Measurements from ENCODE around the gene PPP2R2C.

PPP2R2C gene

DNA sequence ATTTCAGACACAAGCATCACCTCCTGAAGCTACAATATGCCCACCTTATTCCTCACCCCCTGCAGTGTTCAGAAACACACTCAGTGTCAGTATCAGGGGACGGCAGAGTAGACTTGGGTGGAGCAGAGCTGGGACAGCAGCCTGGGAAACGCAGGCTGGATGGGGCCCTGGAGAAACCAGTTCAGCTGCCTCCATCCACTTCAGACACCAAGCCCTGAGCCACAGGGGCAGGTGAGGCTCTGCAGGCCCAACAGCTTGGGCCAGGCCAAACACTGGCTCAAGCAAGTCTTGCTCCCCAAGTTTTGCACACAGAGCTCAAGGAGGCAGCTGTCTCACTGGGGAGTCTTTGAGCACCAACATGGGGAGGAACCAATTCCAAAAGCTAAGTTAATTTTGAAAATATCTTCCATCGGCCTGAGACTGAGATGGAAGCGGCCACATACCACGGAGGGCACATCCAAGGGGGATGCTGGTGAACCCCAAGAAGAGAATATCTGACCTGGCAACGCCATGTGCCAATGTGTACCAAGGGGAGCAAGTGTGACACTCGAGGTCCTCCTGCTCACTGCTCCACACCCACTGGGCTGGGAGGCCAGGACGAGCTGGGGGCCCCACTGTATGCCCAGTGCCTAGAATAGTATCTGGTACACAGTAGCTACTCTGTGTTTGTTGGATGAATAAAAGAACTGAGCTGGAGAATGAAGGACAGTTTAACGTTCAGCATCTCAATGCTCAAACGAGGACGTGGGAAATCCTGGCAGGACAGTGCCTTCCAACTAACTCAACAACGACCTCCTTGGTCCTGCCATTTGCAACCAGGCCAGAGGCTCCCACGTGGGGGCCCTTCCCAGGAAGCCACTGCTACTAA, 45.6 kb downstream of the PPP2R2C start:
- DNase-seq (ENCODE audit: low spot score): no peak

DNA sequence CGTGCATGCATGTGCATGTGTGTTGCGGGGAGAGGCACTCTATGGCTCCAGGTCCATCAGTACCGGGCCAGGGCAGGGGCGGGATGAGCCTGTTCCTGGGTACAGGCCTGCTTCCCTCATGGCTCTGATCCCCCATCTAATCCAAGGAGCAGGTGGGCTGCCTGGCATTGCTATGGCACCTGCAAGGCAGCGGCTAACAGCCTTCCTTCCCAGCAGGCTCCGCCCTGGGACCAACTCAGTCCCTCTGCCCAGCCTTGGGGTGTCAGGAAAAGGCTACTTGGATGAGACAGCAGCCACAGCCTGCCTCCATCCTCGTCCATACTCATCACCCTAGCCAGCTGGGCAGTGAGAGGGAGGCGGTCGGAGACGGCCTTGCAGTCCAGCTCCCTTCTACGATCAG, 46.5 kb downstream of the PPP2R2C start:
- no peak for DNase-seq (ENCODE audit: low spot score)

DNA sequence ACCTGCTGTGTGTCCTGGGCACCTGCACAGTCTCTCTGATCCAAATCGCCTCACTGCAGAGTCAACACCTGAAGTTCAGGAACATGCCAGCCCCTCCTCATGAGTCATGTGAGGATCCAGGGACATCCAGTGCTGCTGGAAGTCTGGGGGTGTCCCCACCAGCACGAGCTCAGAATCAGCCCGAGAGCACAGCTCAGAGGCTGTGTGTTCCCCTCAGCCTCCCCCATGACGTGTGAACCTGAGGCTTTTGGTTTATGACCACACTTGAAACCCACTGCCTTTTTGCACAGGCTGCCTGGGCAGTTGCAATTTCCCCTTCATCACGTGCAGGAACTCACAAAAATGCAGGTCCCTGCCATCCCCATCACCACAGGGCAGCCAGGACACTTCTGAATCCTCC, 47.1 kb downstream of the PPP2R2C start:
- no peak for DNase-seq (ENCODE audit: low spot score)

DNA sequence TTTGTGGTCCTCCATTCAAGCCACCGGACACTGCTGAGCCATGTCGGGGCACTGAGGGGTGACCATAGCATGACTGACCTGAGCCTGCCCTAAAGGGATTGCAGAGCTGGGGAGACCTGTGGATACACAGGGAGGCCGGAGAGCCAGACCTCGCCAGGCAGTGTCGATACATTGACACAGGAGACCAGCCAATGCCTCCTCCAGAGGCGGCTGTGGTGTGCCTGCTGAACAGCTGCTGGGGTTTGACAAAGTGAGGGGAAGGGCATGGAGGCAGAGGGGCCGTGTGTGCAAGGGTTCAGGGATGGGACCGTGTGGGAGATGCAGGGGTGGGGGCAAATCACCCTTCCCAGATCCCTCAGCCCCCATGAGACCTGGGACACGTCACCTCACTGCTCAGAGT, 48.0 kb downstream of the PPP2R2C start:
- no peak for DNase-seq (ENCODE audit: low spot score)

DNA sequence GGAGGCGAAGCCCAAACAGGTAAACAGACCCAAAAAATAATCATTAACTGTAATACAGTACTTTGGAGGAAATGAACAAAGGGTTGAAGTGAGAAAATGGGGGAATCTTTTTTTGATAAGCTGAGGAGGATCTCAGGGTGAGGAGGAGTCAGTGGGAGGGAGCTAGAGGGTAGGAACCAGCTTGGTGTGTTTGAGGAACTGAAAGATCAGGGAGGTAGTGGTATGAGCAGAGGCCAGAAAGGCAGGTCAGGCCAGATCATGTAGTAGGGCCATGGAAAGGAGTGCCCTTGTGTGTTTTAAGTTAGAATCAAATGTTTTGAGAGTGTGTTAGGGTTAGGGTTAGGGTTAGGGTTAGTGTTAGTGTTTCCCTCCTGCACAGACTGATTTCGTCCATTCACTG, 48.8 kb downstream of the PPP2R2C start:
- no peak for DNase-seq (ENCODE audit: low spot score)

DNA sequence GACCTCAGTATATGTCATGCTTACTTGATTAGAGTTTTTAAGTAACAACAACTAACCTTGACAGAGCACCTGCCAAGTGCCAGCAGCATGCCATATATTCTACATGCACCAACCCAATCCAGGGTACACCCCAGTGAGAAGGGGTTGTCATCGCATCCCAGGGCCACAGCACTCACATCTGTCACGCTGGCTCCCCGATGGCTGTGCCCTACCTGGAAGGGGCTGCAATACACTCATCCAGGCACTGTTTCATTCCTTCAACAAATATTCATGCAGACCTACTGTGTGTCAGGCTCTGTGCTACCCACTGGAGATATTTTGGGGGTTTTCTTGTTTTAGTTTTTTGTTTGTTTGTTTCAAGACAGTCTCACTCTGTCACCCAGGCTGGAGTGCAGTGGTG, 49.5 kb downstream of the PPP2R2C start:
- DNase-seq (ENCODE audit: low spot score): no peak

DNA sequence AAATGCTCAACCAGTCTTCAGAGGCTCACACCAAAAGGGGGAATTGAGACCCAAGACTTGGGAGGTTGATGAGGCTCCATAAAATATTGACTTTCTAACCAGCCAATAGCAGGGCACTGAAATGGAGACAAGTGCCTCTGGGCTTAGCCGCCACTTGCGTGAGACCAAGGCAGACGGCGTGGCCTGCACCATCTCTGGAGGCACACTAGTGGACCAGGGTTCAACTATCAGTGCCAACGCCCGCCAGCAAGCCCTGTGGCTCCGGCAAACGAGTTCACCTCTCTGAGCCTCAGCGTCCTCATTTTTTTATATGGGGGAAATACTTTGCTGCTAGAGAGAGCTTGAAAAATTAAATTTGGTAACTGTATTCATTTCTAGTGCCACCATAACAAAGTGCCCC, 50.3 kb downstream of the PPP2R2C start:
- no peak for DNase-seq (ENCODE audit: low spot score)

DNA sequence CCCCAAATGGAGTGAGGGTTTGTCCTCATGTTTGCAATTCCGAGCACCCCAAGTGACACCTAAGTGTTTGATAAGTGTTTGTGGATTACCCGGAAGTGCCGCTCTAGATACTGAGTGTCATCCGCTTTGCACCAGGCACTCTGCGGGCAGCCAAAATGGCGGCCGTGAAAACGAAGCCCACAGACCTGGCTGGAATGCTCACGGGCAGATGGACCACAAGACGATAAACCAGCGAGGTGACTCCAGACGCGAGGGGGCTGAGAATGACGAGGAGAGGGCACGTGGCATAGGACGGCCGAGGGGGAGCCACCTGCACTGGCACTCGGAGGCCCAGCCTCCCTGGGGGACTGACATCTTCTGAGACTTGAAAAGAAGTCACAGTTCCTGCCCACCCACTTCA, 51.0 kb downstream of the PPP2R2C start:
- no peak for DNase-seq (ENCODE audit: low spot score)

DNA sequence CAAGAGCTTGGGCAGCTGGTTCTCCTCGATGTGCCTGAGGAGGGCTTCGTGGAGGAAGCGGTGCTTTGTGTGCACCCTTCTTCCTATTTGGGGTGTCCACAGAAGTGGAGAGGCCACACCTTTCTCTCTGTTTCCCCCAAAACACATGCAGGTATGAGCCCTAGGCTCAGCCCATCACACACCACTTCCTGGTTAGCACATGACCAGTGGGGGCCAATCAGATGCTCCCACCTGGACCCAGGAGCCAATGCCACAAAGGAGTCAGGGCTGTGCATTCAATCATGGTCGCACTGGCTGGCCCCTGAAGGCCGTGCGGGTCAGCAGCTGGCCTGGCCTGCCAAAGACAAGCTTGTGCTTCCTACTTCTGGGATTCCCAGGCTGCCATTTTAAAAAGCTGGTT, 51.4 kb downstream of the PPP2R2C start:
- no peak for DNase-seq (ENCODE audit: low spot score)

DNA sequence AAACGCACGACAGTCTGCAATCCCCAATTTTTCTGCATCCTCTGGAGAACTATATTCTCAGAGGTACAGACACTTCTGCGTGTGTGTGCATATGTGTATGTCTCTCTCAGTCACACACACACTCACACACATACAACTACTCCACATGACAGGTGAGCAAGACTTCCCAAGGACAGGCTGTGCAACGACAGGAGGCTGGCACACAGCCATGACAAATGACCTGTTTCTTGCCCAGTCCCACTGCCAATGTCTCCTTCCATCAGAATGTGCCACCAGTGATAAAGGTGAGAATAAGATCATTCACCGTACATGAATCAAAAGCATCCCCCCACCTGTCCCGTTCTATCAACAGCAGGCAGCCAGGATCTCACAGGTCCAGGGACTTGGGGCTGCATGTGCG, 52.4 kb downstream of the PPP2R2C start:
- no peak for DNase-seq (ENCODE audit: low spot score)

DNA sequence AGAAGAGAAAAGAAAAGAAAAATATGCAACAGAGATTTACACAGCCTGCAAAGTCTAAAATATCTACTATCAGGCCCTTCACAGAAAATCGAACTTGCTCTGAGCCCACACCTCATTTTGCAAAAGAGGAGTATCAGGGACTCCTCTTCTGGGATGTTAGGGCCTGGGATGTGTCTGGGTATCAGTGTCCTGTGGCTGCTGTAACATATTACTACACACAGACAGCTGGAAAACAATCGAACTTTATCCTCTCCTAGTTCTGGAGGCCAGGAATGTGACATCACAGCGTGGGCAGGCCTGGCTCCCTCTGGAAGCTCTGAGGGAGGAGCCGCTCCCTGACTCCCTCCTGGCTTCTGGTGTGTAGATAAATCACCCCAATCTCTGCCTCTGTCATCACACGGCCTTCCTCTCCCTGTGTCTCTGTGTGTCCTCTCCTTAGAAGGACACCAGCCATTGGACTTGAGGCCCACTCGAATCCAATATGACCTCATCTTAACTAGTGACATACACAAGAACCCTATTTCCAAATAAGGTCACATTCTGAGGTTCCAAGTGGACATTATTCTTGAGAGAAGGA, 52.9 kb downstream of the PPP2R2C start:
- DNase-seq (ENCODE audit: low spot score): no peak

DNA sequence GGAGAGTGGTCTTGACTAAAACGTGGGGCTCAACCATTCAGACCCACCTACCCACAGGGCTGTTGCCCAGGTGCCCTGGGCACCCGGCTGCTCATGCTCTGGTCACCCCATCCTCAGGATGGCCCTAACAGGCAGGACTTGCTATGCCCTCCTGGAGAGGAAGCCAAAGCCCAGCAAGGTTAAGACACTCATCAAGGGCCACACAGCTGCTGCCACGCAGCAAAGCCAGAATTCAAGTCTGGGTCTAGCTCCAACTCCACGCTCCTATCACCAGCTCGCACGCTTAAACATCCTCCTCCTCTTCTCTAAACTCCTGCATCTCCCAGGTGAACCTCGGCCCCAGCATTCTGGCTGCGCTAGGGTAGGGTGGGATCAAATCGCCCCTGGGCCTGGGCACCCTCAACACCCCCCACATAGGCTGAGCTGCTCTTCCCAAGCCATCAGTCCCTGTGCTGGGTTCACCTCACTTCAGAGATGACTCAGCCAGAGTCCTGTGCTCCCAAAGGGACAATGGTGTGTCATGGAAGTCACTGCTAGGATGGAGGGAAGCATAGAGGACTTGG, 54.1 kb downstream of the PPP2R2C start:
- no peak for DNase-seq (ENCODE audit: low spot score)

DNA sequence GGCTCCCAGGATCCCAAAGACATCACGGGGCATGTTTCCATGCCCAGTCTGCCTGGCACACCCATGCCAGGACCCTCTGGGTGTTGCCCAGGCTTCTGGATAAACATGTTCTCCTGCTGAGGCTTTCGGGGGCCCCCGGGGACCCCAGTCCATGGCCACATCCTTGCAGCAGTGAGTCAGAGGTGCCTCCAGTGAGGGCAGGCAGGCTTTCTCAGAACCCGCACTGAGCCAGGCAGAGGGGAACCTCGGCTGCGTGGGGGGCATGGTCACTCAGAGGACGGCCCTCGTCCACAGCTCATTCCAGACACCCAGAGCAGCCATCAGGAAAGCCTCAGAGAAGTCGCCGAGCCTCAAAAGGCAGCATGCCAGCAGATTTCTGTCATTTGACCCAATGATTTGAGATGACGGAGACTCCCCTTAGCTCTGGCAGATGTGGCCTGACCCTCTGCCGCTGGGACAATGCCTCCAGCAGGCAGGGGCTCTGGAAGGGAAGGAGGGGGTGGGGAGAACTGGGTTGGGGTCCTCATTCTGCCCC, 54.8 kb downstream of the PPP2R2C start:
- DNase-seq (ENCODE audit: low spot score): no peak

DNA sequence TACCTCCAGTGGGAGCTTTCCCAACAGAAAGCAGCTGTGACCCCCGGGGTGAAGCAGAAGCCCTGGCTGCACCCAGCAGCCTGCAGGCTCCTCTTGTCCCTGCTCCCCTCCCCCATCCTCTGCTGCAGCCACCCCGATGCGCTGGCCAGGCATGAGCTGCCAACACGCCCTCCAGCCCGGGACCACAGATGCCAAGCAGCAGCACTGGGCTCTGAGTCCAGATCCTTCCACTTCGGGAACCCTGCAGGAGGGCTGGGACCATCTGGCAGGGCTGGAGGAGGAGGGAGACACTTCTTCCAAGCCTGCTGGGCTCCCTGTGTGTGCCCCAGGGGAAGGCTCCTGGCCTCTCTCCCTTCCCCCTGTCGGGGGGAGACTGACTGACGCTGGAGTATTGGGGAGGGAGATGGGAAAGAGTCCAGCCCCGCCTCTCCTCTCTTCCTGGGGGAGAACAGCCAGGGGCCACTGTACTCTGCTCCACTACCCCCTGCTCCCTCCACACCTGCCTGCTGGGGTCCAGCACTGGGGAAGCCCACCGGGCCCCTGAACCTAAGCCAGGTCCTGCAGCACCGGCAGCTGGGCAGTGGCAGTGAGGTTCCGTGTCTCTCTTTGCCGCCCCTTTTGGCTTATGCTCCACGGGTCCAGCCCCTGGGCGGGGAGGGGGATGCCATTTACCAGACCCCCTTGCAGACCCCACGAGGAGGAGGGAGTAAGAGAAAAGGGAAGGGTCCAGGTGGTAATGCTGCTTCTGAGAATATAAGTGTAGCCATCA, 55.7 kb downstream of the PPP2R2C start:
- no peak for DNase-seq (ENCODE audit: low spot score)

DNA sequence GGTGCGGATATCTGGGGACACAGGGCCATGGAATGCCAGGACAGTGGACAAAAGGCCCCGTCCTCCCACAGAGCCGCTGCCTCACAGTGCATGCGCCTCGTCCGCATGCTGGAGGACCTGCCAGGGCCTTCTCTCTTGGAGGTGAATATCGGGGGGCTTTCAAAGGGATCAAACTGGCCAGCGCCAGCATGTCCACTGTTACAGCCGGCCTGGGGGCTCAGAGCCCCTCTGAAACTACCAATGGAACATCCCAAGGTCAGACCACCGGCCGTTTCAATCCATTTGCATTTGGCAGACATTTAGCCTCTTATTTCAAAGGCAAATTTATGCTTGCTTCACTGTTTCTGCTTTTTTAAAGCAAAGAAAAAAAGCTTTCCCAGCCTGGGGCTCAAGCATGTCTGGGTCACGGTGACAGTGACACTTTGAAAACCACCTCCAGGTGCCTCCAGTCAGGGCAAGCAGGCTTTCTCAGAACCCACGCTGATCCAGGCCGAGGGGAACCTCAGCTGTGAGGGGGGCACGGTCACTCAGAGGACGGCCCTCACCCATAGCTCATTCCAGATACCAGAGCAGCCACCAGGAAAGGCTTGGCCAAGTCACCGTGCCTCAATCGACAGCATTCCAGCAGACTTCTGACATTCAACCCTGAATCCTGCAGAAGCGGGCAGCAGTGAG, 57.2 kb downstream of the PPP2R2C start:
- no peak for DNase-seq (ENCODE audit: low spot score)

DNA sequence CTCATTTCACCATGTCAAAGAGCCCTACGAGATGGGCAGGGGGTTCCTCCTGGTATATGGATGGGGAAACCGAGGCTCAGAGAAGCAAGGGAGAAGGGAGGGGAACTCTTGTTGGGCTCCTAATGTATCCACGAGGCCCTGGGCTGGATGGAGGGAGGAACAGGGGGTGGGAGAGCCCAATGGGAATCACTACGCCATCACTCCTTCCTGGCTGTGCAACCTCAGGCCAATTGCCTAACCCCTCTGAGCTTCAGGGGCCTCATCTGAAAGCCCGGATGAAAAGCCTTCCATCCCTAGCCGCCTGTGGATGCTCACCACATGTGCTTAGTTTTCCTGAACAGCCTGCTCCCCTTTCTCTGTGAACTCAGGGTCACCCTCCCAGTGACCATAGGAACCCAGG, 57.8 kb downstream of the PPP2R2C start:
- no peak for DNase-seq (ENCODE audit: low spot score)

DNA sequence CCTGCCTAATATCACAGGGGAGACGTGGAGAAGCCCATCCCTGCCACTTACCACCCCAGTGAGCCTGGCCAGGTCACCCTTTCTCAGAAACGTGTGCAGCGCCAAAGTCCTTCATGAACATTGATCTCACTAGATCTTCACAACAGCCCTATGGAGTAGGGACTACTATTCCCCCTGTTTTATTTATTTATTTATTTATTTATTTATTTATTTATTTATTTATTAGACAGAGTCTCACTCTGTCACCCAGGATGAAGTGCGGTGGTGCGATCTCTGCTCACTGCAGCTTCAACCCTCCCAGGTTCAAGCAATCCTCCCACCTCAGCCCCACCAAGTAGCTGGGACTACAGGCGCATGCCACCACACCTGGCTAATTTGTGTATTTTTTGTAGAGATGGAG, 61.8 kb downstream of the PPP2R2C start:
- no peak for DNase-seq (ENCODE audit: low spot score)

DNA sequence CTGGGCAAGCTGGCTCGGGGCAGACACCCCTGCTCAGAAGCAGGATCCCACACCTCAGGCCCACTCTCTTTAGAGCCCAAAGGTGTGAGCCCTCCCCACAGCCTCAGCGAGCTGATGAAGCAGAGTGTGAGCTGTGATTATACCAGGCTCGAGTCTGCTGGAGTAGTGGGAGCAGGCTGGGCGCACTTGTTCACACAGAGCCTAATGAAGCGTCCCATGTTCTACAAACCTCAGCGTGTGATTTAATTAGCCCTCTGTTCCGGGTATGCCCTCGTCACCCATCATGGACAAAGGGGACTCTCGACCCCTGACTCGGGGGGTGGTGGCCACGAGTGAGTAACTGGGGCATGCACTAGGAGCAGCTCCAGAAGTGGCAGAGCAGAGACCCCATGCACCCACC, 62.3 kb downstream of the PPP2R2C start:
- DNase-seq (ENCODE audit: low spot score): no peak

DNA sequence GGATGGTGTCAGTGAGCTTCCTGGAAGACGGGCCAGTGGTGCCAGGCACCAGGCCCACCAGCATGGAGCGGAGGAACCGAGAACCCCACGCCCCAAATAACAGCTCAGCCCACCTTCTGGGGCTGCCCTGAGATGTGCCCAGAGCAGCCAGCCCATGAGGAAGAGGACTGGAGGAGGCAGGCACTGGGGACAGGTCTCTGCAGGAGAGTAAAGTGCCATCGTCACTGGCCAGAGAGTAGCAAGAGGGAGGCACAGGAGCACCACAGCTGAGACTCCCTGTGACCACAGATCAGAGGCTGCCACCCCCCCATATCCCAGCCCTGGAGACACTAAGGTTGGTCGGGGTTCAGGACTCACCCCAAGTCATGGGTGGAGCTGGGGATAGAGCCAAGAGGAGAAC, 63.0 kb downstream of the PPP2R2C start:
- DNase-seq (ENCODE audit: low spot score): no peak

DNA sequence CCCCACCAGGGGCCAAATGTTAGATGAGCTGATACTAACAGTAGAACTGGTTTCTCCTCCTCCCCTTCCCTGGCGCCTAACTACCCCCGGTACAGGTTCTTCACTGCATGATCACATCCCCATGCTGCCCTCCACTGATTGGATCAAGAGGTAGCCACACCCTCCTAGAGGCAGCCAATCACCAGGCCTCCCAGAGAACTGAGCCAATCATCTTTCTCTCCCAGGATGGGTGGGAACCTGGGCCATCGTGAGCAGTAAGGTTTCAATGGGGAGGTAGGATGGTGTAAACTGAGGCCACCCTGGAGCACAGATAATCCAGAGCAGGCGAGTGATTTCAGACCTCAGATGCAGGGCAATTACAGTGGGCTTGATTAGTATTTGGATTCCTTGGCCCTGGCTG, 64.2 kb downstream of the PPP2R2C start:
- no peak for DNase-seq (ENCODE audit: low spot score)

DNA sequence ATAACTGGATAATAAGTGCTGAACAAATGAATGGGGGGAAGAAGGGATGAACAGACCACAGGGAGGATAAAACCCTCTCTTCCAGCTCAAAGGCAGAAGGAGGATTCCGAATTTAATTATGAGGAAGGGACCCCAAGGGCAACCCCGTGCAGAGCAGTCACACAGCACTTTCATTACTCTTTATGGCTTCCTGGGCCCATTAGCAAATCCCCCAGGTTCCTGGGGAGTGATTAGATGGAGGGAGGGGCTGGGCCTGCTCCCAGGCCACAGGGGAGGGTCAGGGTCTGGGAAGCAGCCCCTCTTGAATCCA, 67.1 kb downstream of the PPP2R2C start:
- no peak for DNase-seq (ENCODE audit: low spot score)

All from germinal center (tissue), 1 donor.